ENCODE data around the gene INAFM2.

Gene INAFM2

DNA sequence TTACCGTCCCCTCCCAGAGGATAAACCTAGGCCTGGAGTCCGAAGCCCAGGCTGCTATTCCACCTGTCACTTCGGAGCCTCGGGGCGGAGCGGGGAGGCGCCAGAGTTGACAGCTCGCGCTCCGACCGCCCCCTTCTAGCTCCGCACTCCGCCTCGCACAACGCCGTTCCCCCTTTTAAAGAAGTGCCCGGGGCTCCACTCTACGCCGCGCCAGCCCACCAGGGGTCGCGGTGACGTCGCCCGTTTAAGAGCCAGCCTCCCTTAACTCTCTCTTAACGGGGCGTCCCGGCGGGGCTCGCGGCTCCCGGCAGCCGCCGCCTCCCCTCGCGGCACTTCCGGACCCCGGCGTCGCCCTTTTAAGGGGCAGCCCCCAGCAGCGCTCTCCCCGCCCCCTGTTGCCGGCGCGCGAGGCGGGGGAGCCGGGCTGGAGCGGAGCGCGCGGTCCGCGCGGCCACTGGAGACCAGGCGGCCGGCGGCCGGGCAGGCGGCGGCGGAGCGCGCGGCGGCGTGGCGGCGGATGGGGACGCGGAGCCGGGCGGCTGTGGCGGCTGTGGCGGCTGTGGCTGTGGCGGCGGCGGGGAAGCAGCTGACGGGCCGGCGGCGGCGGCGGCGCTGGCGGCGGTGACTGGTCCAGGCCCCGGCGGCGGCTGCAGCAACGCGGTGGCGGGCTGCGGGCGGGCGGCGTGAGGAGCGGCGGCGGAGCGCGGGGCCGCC is at the start of gene INAFM2:
INAFM2 (plus strand) TSS at position 454 of the 714 bp plus-strand sequence. CDS start 364 bp downstream, outside the sequence.
- FAIRE-seq (no peak), DNase-seq (ENCODE audit: insufficient read length, low spot score) (peak; percentile 81)
- TF ChIP-seq, protein P1, sequence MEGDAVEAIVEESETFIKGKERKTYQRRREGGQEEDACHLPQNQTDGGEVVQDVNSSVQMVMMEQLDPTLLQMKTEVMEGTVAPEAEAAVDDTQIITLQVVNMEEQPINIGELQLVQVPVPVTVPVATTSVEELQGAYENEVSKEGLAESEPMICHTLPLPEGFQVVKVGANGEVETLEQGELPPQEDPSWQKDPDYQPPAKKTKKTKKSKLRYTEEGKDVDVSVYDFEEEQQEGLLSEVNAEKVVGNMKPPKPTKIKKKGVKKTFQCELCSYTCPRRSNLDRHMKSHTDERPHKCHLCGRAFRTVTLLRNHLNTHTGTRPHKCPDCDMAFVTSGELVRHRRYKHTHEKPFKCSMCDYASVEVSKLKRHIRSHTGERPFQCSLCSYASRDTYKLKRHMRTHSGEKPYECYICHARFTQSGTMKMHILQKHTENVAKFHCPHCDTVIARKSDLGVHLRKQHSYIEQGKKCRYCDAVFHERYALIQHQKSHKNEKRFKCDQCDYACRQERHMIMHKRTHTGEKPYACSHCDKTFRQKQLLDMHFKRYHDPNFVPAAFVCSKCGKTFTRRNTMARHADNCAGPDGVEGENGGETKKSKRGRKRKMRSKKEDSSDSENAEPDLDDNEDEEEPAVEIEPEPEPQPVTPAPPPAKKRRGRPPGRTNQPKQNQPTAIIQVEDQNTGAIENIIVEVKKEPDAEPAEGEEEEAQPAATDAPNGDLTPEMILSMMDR (IDR thresholded peaks at IDR 0.05; ENCODE audit: insufficient read depth, missing control alignments), result peak; percentile 33

DNA sequence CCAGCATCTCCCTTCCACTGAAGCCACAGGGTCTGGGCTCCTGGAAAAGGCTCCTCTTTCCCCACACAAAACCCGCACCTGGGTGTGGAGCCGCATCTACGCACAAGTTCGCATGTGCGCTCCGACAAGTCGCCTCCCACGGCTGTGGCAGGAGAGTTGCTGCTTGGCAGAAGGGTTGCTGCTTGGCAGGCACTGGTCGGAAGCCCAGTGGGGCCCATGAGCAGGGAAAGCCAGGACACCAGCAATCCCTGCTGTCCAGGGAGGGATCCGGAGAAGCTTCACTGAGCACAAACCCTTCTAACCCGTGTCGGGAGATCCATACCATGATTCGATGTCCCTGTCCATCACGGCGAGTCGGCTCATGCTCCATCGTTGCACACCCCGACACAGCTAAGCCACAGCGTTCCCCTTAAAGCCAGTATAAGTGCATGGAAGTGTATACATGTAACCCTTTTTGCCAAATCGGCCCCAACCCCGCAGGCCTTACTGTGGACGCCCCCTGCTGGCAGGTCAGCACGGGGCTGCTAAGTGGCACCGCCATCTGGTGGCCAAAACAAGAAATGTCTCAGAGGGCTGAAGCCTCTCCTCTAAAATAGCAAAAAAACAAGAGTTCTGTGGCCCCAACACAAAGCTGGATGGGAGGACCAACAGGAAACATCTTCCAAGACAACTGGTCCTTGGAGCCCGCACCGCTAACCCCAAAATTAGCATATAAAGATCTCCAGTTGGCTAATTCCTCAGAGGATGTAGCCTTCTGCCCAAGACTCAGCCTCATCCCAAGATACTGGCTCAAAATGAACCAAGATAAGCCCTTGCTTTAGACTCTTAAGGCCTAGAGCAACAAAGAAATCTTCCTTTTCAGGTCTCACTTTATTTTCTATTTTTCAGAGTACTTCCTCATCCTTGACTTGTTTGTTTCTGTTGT is 48.9 kb upstream of the INAFM2 start:
- TF ChIP-seq, protein P1 (IDR thresholded peaks at IDR 0.05; ENCODE audit: insufficient read depth, missing control alignments), result peak; percentile 100
- no peak for FAIRE-seq
- peak; percentile 83 for DNase-seq (ENCODE audit: insufficient read length, low spot score)

DNA sequence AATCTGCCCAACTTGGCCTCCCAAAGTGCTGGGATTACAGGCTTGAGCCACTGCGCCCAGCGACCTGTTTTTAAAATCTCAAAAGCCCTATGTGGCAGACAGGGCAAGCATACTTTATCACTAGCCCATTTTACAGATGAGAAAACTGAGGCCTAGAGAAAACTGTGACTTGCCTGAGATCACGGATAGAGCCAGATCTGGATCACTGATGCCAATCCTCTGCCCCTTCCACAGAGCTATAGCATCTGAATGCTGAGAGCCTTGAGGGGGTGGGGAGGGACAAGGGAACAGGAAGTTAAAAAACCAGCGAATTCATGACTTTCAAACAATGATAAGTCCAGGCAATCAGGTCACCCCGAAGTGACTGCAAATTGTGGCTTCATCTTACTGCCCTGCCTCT is 48.0 kb upstream of the INAFM2 start:
- no peak for DNase-seq (ENCODE audit: insufficient read length, low spot score)
- FAIRE-seq, result no peak
- TF ChIP-seq, protein P1 (IDR thresholded peaks at IDR 0.05; ENCODE audit: insufficient read depth, missing control alignments), result no peak

DNA sequence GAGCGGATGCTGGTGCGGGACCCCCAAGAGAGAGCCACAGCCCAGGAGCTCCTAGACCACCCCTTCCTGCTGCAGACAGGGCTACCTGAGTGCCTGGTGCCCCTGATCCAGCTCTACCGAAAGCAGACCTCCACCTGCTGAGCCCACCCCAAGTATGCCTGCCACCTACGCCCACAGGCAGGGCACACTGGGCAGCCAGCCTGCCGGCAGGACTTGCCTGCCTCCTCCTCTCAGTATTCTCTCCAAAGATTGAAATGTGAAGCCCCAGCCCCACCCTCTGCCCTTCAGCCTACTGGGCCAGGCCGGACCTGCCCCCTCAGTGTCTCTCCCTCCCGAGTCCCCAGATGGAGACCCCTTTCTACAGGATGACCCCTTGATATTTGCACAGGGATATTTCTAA is 47.5 kb upstream of the INAFM2 start:
- FAIRE-seq, result no peak
- no peak for DNase-seq (ENCODE audit: insufficient read length, low spot score)
- TF ChIP-seq, protein P1 (IDR thresholded peaks at IDR 0.05; ENCODE audit: insufficient read depth, missing control alignments), result no peak

DNA sequence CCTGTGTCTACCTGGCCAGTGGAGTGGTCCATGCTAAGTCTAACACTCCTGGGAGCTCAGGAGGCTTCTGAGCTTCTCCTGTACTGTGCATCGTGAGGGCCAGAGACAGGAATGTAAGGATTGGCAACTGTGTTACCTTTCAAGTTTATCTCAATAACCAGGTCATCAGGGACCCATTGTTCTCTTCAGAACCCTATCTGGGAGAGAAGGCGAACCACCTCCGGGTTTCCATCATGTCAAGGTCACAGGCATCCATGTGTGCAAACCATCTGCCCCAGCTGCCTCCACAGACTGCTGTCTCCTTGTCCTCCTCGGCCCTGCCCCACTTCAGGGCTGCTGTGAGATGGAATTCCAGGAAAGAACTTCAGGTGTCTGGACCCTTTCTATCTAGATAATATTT is 46.6 kb upstream of the INAFM2 start:
- DNase-seq (ENCODE audit: insufficient read length, low spot score) (no peak), FAIRE-seq (no peak)
- TF ChIP-seq, protein P1 (IDR thresholded peaks at IDR 0.05; ENCODE audit: insufficient read depth, missing control alignments), result no peak

DNA sequence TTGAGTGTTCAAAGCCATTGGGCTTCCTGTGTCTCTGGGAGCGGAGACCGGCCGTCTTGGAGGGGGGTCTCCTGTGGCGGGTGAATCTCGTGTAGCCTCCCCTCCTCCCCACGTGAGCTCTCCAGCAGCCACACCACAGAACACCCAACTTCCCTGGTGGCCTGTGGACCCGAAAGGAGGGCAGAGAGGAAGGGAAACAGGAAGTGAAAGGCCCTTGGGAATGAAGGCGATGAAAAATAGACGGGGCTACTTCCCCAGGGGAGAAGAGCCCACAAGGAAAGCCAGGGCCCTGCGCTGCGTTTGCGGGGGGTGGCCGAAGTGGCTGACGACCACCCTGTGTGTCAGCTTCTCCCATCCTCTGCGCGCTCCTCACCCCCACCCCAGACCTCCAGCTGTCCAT is 46.0 kb upstream of the INAFM2 start:
- TF ChIP-seq, protein P1 (IDR thresholded peaks at IDR 0.05; ENCODE audit: insufficient read depth, missing control alignments), result no peak
- no peak for FAIRE-seq
- no peak for DNase-seq (ENCODE audit: insufficient read length, low spot score)
